ENCODE results near the gene SIPA1L3. TPM values are rescaled to one million over a fixed set of nuclear protein-coding genes. Genes with fewer than 3 reads are reported as not detected.

The SIPA1L3 gene
- total and polyA plus RNA-seq, 9 of the 15 experiments (the other 6 are each of a cell fraction or from before 2014, with no cell fraction given) = 0.01 to 6.1 (median 2.5) TPM

- H3K27ac ChIP-seq (ENCODE audit: extremely low read depth, low read depth, low read length) = no peak overlapping the region
- 8% methylated on average over 17 of the region's 18 CpGs for WGBS (ENCODE audit: insufficient coverage, low coverage, missing lambda C conversion rate)
- FAIRE-seq = peak; percentile 54
- TF ChIP-seq ZKSCAN1 (IDR thresholded peaks at IDR 0.05; ENCODE audit: low read depth, low read length) = peak; percentile 77
- no peak for TF ChIP-seq ETV5 (CRISPR knock-in tag; IDR thresholded peaks at IDR 0.05; ENCODE audit: low read depth)
- TF ChIP-seq LCOR (CRISPR knock-in tag; IDR thresholded peaks at IDR 0.05) = no peak
- TF ChIP-seq ATF1 (CRISPR knock-in tag; IDR thresholded peaks at IDR 0.05) = no peak
- TF ChIP-seq ATF1 (tag; IDR thresholded peaks at IDR 0.05) = peak; percentile 76
- TF ChIP-seq ZNF277 (CRISPR knock-in tag; IDR thresholded peaks at IDR 0.05; ENCODE audit: borderline replicate concordance) = no peak
- TF ChIP-seq NCOA2 (IDR thresholded peaks at IDR 0.05; ENCODE audit: partially characterized antibody in 2 of 2) = peak in 1 of 2 experiments; percentile 95
- no peak for TF ChIP-seq TAL1 (IDR thresholded peaks at IDR 0.05)
- TF ChIP-seq, protein P1, sequence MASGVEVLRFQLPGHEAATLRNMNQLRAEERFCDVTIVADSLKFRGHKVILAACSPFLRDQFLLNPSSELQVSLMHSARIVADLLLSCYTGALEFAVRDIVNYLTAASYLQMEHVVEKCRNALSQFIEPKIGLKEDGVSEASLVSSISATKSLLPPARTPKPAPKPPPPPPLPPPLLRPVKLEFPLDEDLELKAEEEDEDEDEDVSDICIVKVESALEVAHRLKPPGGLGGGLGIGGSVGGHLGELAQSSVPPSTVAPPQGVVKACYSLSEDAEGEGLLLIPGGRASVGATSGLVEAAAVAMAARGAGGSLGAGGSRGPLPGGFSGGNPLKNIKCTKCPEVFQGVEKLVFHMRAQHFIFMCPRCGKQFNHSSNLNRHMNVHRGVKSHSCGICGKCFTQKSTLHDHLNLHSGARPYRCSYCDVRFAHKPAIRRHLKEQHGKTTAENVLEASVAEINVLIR (CRISPR knock-in tag; IDR thresholded peaks at IDR 0.05) = peak; percentile 44
- peak; percentile 41 for TF ChIP-seq MEIS2 (IDR thresholded peaks at IDR 0.05; ENCODE audit: partially characterized antibody)
- TF ChIP-seq SMAD1 (IDR thresholded peaks at IDR 0.05; ENCODE audit: low read depth, low read length, partially characterized antibody) = no peak
- TF ChIP-seq DACH1 (IDR thresholded peaks at IDR 0.05; ENCODE audit: partially characterized antibody) = no peak
- TF ChIP-seq, protein P2, sequence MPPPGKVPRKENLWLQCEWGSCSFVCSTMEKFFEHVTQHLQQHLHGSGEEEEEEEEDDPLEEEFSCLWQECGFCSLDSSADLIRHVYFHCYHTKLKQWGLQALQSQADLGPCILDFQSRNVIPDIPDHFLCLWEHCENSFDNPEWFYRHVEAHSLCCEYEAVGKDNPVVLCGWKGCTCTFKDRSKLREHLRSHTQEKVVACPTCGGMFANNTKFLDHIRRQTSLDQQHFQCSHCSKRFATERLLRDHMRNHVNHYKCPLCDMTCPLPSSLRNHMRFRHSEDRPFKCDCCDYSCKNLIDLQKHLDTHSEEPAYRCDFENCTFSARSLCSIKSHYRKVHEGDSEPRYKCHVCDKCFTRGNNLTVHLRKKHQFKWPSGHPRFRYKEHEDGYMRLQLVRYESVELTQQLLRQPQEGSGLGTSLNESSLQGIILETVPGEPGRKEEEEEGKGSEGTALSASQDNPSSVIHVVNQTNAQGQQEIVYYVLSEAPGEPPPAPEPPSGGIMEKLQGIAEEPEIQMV (tag; conservative IDR thresholded peaks at IDR 0.05; ENCODE audit: low read depth) = no peak
- no peak for TF ChIP-seq BRF1 (IDR thresholded peaks at IDR 0.05; ENCODE audit: borderline replicate concordance, extremely low read depth, insufficient read length)
- TF ChIP-seq CREM (IDR thresholded peaks at IDR 0.05; ENCODE audit: low read depth) = peak; percentile 71
- no peak for TF ChIP-seq CHD4 (IDR thresholded peaks at IDR 0.05; ENCODE audit: insufficient read depth, insufficient replicate concordance, low read depth, low read length, poor library complexity, severe bottlenecking)
- no peak for TF ChIP-seq RFX1 (IDR thresholded peaks at IDR 0.05)
Observed at GRCh38 chr19:38036707-38037611, 130.0 kb downstream of the SIPA1L3 start.

More at GRCh38 chr19:38036707-38037611, 130.0 kb downstream of the SIPA1L3 start:
- H3K4me1 ChIP-seq (replicated peaks in 1 of 2; ENCODE audit: control insufficient read depth in 2 of 2, insufficient read depth in 2 of 2, low read length in 2 of 2) = no peaks in the 10 kb centered on the region
- no peaks in the 10 kb centered on the region for H3K79me2 ChIP-seq (ENCODE audit: control insufficient read depth, insufficient read depth, low read length)
- BruUV-seq (replicated peaks) = no TSS peak
- no peaks in the 10 kb centered on the region for H3K9me3 ChIP-seq (replicated peaks; ENCODE audit: control insufficient read depth, insufficient read depth, low read depth, low read length)
- no peak overlapping the region for H3K4me3 ChIP-seq
- no peaks in the 10 kb centered on the region for H3K9me1 ChIP-seq (ENCODE audit: control insufficient read depth, insufficient read depth, low read length)
- CTCF ChIA-PET (ENCODE audit: low intra/inter-chr PET ratio) = no interaction called here
- H3K4me2 ChIP-seq (ENCODE audit: insufficient read depth, low read length) = no peak overlapping the region; the same call in 1 of the 2 replicates
- H3K27me3 ChIP-seq (ENCODE audit: control insufficient read depth in 2 of 2, insufficient read depth in 2 of 2, low read length in 2 of 2) = peaks cover 10 to 32% of the 10 kb centered on the region in 2 experiments; a peak in 4 of 5 replicates
- DNase-seq (ENCODE audit: extremely low read depth in 1 of 4, low spot score in 3 of 4) (peak in 1 of 4 experiments; percentile 46), ATAC-seq (peak; percentile 76)
- POLR2A ChIA-PET = interaction anchor here (0.5 to 1.3 kb wide), 4 partner anchors 12 to 47 kb away, joined by 3 to 4 read pairs (median 4); no protein-coding TSS in a partner anchor
- intact Hi-C loops (cut with micrococcal nuclease) = no loop called here
- no peaks in the 10 kb centered on the region for H3K36me3 ChIP-seq (ENCODE audit: control insufficient read depth, insufficient read depth, low read length)
- H3K9ac ChIP-seq (ENCODE audit: insufficient read depth in 1 of 2, low read depth in 2 of 2, low read length in 2 of 2) = peak overlapping the region in 1 of 2 experiments; percentile 41; a peak in 1 of 4 replicates
- H4K20me1 ChIP-seq (replicated peaks; ENCODE audit: control insufficient read depth, insufficient read depth, low read length) = no peaks in the 10 kb centered on the region
- H2AFZ ChIP-seq (ENCODE audit: low read depth, low read length) = no peak overlapping the region
- in situ Hi-C loops (cut with MboI) = no loop called here

Measured in K562 (cell line).